HG03354 (cell line): ENCODE measurements around the gene OR51F2.
"Not testable (repeated sequence)": the region's sequence is repeated elsewhere in the genome, so short reads cannot be mapped to it uniquely, and the experiment has no call there.

Experiments
- ATAC-seq: cut with Tn5 transposase; IDR thresholded peaks from one replicate; pipeline ENCODE4 v1.9.1; 2021; ENCODE audit warnings: mild to moderate bottlenecking; ENCODE audit not compliant: unreplicated experiment, poor library complexity, severe bottlenecking

OR51F2 gene, protein sequence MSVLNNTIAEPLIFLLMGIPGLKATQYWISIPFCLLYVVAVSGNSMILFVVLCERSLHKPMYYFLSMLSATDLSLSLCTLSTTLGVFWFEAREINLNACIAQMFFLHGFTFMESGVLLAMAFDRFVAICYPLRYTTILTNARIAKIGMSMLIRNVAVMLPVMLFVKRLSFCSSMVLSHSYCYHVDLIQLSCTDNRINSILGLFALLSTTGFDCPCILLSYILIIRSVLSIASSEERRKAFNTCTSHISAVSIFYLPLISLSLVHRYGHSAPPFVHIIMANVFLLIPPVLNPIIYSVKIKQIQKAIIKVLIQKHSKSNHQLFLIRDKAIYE

GRCh38 chr11:4821021-4821420, at the start of gene OR51F2:
OR51F2 (plus strand) TSS chr11:4821321; CDS start chr11:4821422, 101 bp downstream.
- no peak for ATAC-seq

GRCh38 chr11:4782454-4782853, 38.7 kb upstream of the OR51F2 start:
- no peak for ATAC-seq

- no peak for ATAC-seq
Observed at GRCh38 chr11:4797206-4797605, 23.9 kb upstream of the OR51F2 start.

GRCh38 chr11:4798427-4799183, 22.5 kb upstream of the OR51F2 start:
- ATAC-seq: no peak

- not testable (repeated sequence) for ATAC-seq
Observed at GRCh38 chr11:4801316-4801715, 19.8 kb upstream of the OR51F2 start.

DNA sequence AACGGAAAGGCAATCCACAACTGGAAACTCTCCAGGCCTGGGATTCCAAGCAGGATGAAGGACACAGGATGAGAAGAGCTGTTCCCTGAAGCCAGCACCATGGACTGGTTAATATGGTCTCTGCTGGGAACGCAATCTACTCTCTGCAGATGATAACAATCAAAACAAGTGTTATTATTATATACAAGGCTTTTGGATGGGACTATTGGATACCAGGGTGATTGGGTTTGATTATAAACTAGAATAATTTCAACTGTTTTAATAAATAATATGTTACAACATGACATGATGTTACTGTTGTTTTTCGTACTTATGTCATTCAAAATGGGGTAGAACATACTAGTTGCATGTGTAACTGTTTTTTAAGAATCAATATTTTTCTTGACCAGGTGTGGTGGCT, 16.8 kb upstream of the OR51F2 start, which contains the start of gene OR52R1:
OR52R1 (minus strand) TSS at position 101 of the 400 bp plus-strand sequence; CDS start at position 101, 0 bp downstream.
- no peak for ATAC-seq

DNA sequence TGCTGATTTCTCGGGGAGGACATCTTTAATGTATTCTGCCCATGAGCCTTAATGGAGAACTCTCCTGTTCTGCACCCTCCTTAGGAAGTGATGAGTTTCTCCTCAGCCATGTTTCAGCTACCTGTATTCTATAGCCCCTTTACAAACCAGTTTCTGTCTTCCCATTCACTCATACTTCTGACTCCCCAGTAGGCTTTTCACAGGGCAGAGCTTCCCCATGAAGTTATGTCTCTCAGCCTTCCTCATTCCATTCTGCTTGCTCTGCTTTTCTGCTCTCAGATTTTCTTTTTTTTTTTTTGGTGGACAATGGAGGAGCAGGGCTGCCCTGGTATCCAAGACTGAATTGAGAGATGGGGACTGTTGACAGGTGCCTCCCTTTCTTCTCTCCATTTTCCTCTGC, 12.6 kb upstream of the OR51F2 start:
- no peak for ATAC-seq

- ATAC-seq: no peak
Observed at GRCh38 chr11:4809246-4809645, 11.9 kb upstream of the OR51F2 start.

GRCh38 chr11:4825132-4825531, 4.0 kb downstream of the OR51F2 start:
- no peak for ATAC-seq

DNA sequence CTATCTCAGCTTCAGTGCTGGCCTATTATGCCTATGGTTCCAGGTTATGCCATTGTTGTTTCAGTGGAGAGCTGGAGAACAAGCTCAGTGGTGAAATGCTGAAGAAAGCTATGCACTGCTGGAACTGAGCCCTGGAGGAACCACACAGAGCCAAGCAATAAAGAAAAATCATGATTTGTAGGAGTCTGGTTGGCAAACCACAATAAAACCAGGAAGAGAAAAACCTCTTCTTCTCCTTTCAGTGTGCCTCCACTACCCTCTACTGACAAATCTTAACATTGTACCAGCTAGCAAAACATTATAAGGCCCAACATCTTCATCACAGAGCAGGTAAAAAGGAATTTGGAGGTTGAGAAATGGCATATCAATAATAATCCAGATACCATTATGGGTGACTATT, 5.3 kb downstream of the OR51F2 start:
- ATAC-seq: no peak

- no peak for ATAC-seq
Observed at GRCh38 chr11:4830346-4830745, 9.2 kb downstream of the OR51F2 start.

- ATAC-seq: no peak
Observed at GRCh38 chr11:4830909-4831308, 9.8 kb downstream of the OR51F2 start.

DNA sequence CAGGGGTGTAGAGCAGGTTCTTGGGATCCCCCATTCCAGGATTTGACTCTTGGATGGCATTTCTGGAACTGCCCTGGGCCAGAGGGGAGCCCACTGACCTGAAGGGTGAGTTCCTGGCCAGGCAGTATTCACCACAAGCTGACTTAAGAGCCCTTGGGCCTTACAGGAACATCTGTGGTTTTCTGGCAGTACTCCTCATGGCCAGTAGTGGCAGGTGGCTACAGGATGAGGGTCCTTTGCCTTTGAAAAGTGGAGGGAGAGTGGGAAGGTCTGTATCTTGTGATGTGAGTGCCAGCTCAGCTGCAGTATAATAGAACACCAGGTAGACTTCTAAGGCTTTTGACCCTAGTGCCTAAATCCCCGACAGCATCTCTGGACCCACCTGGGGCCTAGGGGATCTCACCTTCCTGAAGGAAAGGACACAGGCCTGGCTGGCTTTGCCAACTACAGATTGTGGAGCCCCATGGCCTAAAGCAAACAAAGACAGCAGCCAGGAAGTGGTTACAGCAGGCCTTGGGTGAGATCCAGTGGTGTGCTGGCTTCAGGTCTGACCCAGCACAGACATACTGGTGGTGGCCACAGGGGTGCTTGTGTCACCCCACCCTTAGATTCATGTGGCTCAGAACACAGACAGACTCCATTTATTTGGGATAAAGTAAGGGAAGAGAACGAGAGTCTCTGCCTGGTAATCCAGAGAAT, 18.9 kb downstream of the OR51F2 start:
- no peak for ATAC-seq

- no peak for ATAC-seq
Observed at GRCh38 chr11:4848908-4849532, 27.9 kb downstream of the OR51F2 start, which contains the start of gene OR51S1. OR51S1 (minus strand) TSS chr11:4849208; CDS start chr11:4849208, 0 bp downstream.

DNA sequence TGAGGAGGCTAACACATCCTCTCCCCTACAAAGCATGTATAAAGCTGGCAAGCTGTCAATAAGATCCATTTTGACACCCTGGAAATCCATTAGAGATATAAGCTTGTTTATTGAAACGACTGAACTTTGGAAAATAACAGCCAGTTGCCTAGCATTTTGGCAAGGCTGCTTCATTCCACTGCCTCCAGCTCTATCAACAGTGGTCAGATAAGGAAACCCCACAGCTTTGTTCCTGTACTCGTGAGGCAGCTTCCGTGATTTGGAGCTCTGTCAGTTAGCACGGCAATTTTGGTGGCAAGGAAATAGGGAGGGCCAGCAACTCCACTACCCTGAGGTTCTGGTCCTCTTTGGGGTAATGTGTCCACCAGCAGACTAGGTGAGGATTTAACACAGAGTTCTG, 29.9 kb downstream of the OR51F2 start:
- no peak for ATAC-seq

DNA sequence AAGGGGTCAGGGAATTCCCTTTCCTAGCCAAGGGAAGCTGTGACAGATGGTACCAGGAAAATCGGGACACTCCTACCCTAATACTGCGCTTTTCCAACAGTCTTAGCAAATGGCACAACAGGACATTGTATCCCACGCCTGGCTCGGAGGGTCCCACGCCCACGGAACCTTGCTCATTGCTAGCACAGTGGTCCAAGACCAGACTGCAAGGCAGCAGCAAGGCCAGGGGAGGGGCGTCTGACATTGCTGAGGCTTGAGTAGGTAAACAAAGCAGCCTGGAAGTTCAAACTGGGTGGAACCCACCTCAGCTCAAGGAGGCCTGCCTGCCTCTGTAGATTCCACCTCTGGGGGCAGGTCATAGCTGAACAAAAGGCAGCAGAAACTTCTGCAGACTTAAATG, 33.2 kb downstream of the OR51F2 start:
- not testable (repeated sequence) for ATAC-seq

GRCh38 chr11:4862447-4863236, 41.5 kb downstream of the OR51F2 start:
- ATAC-seq: no peak

DNA sequence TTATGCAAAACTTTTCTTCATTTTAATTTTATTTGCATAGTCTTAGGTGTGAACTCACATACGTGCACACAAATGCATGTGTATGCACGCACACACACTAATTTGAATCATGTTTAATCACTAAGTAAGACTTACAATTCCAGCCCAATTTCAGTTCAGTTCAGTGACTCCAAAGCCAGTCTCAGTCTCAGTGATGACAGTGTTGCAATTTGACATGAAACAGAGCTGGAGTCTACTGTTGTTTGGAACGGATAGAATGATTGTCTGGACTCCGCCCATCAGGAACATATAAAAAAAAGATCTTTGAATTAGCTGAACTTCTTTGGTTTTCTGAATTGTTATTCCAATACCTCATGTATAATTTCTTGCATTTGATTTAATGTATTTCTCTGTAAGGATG, 42.8 kb downstream of the OR51F2 start:
- ATAC-seq: no peak

GRCh38 chr11:4865855-4866254, 44.7 kb downstream of the OR51F2 start:
- ATAC-seq: no peak
